Measurements from ENCODE around the gene COL27A1.

COL27A1 gene

GRCh38 chr9:114244570-114244969, 89.2 kb downstream of the COL27A1 start:
- TF ChIP-seq, protein P1, sequence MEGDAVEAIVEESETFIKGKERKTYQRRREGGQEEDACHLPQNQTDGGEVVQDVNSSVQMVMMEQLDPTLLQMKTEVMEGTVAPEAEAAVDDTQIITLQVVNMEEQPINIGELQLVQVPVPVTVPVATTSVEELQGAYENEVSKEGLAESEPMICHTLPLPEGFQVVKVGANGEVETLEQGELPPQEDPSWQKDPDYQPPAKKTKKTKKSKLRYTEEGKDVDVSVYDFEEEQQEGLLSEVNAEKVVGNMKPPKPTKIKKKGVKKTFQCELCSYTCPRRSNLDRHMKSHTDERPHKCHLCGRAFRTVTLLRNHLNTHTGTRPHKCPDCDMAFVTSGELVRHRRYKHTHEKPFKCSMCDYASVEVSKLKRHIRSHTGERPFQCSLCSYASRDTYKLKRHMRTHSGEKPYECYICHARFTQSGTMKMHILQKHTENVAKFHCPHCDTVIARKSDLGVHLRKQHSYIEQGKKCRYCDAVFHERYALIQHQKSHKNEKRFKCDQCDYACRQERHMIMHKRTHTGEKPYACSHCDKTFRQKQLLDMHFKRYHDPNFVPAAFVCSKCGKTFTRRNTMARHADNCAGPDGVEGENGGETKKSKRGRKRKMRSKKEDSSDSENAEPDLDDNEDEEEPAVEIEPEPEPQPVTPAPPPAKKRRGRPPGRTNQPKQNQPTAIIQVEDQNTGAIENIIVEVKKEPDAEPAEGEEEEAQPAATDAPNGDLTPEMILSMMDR (IDR thresholded peaks at IDR 0.05; ENCODE audit: insufficient read depth, missing control alignments), result no peak
- no peak for FAIRE-seq
- no peak for DNase-seq (ENCODE audit: insufficient read length, low spot score)

DNA sequence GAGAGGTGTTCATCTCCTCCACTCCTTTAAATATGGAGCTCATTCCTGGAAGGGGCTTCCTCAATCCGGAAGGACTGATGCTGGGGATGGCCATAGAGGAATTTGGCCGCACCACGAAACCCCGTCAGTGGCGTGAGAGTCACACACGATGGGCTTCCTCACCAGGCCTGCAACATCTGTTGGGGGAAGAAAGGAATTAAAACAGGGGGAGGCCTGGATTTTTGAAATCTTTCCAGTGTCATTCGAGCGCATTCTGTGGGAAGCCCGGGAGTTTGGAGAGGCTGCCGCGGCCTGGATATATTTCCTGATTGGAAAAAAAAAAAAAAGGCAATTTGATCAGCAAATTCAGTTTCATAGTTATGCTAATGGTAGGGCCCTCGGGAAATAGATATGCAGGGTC, 91.2 kb downstream of the COL27A1 start:
- no peak for DNase-seq (ENCODE audit: insufficient read length, low spot score)
- no peak for FAIRE-seq
- TF ChIP-seq, protein P1 (IDR thresholded peaks at IDR 0.05; ENCODE audit: insufficient read depth, missing control alignments), result no peak

- TF ChIP-seq, protein P1 (IDR thresholded peaks at IDR 0.05; ENCODE audit: insufficient read depth, missing control alignments), result no peak
- DNase-seq (ENCODE audit: insufficient read length, low spot score) (no peak), FAIRE-seq (no peak)
Observed at GRCh38 chr9:114247077-114247476, 91.7 kb downstream of the COL27A1 start.

- DNase-seq (ENCODE audit: insufficient read length, low spot score) (no peak), FAIRE-seq (no peak)
- TF ChIP-seq, protein P1 (IDR thresholded peaks at IDR 0.05; ENCODE audit: insufficient read depth, missing control alignments), result no peak
Observed at GRCh38 chr9:114247491-114247890, 92.2 kb downstream of the COL27A1 start.

DNA sequence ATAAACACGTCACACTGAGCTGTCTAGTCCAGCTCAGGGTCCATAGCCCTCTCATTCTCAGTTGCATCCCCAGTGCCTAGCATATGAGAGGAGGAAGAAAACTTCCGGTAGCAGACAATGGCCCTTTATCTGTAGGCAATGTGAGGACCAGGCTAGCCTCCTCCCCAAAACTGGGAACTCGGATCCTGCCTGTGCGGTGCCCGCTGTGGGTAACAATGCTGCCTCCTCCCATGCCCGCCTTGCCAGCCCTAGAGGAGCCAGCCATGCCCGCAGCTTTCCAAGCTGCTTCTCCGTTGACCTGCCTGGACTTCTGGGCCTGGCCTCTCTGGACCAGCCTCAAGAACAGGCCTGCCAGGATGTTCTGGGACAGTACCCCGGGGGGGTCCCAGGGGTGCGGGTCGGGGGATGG, 93.0 kb downstream of the COL27A1 start:
- TF ChIP-seq, protein P1 (IDR thresholded peaks at IDR 0.05; ENCODE audit: insufficient read depth, missing control alignments), result no peak
- DNase-seq (ENCODE audit: insufficient read length, low spot score) (no peak), FAIRE-seq (no peak)

DNA sequence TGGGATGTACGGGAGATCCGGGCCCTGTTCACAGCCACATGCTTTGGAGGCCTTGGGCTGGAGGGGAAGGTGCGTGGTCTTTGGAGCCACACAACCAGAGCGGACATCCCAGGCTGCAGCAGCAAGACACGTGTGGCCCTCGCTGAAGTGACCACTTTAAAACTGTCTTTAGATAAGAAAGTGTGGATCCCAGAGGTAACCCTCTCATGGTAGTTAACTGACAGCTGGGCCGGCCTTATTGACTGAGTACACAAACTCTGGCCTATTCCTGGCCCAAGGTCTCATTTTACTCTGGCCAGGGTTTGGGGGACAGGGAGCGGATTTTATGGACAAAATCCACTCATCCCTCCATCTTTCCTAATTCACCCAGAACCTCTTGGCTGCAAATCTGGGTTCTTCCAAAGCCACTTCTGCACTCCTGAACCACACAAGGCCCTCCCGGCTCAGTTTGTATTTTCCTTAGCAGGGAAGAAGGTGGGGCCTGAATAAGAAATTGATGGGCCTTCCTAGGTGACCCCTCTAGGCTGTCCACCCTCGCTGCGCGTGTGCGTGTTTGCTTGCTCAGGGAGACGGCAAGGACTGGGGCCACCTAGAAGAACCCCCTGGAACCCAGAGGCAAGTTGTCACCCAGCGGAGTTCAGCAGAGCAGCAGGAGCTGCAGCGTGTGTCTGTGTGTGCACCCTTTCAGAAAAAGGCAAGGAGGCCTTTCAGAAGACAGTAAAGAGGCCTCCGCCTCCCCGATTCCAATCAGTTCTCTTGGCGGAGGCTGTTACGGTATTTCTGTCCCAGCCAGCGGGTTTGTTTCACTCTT, 94.3 kb downstream of the COL27A1 start:
- DNase-seq (ENCODE audit: insufficient read length, low spot score) (no peak), FAIRE-seq (no peak)
- TF ChIP-seq, protein P1 (IDR thresholded peaks at IDR 0.05; ENCODE audit: insufficient read depth, missing control alignments), result no peak

- FAIRE-seq, result no peak
- DNase-seq (ENCODE audit: insufficient read length, low spot score), result no peak
- TF ChIP-seq, protein P1 (IDR thresholded peaks at IDR 0.05; ENCODE audit: insufficient read depth, missing control alignments), result no peak
Observed at GRCh38 chr9:114250235-114250568, 94.9 kb downstream of the COL27A1 start.
